Type B pancreatic cell (in vitro differentiated cells): ENCODE measurements around the gene C5orf24. TPM values are rescaled to one million over a fixed set of nuclear protein-coding genes. Genes with fewer than 3 reads are reported as not detected.
A peak's percentile ranks its signal among the peaks of the same experiment; 100 is the strongest.

Experiments
- DNase-seq: peaks from one replicate; pipeline ENCODE4 v3.0.0; 2021; ENCODE audit warnings: mixed read lengths; ENCODE audit not compliant: unreplicated experiment; ENCODE audit errors: extremely low spot score
- H3K27ac Mint-ChIP-seq: 2 replicates; pipeline ENCODE4 v1.8.0; 2021; ENCODE audit warnings: mild to moderate bottlenecking, mixed read lengths
- H3K27me3 Mint-ChIP-seq: 2 replicates; pipeline ENCODE4 v1.8.0; 2021; ENCODE audit warnings: mixed read lengths
- H3K36me3 Mint-ChIP-seq: 2 replicates; pipeline ENCODE4 v1.8.0; 2021; ENCODE audit warnings: mixed read lengths
- H3K4me1 Mint-ChIP-seq: one replicate; pipeline ENCODE4 v1.8.0; 2021; ENCODE audit warnings: mixed read lengths; ENCODE audit not compliant: unreplicated experiment
- H3K4me3 Mint-ChIP-seq: 2 replicates; pipeline ENCODE4 v1.8.0; 2021; ENCODE audit warnings: mild to moderate bottlenecking, mixed read lengths
- H3K9me3 Mint-ChIP-seq: 2 replicates; pipeline ENCODE4 v1.8.0; 2021; ENCODE audit warnings: mixed read lengths
- total RNA-seq: library from RNA; stranded (reverse); gene quantifications from 2 replicates; pipeline ENCODE4 v1.2.1, GENCODE V29; 2021; ENCODE audit warnings: low replicate concordance
- TF ChIP-seq, protein P1 (sequence below): fragments of 200-600 bp; sonication (generic); conservative IDR thresholded peaks from 2 replicates; pipeline ENCODE4 v1.5.0; 2021; ENCODE audit warnings: antibody characterized with exemption, mild to moderate bottlenecking

C5orf24 gene
- total RNA-seq, 1 donor from 2014 or later: 62.9 TPM

GRCh38 chr5:134857401-134857800 lies 11.6 kb downstream of the C5orf24 start:
- Mint-ChIP-seq H3K36me3 (peaks cover 25% of the 10 kb centered on the region), H3K4me1 (no peaks in the 10 kb centered on the region), H3K27ac (no peak overlapping the region), H3K9me3 (no peaks in the 10 kb centered on the region), H3K4me3 (no peak overlapping the region), H3K27me3 (no peaks in the 10 kb centered on the region)
- DNase-seq: no peak
- TF ChIP-seq, protein P1, sequence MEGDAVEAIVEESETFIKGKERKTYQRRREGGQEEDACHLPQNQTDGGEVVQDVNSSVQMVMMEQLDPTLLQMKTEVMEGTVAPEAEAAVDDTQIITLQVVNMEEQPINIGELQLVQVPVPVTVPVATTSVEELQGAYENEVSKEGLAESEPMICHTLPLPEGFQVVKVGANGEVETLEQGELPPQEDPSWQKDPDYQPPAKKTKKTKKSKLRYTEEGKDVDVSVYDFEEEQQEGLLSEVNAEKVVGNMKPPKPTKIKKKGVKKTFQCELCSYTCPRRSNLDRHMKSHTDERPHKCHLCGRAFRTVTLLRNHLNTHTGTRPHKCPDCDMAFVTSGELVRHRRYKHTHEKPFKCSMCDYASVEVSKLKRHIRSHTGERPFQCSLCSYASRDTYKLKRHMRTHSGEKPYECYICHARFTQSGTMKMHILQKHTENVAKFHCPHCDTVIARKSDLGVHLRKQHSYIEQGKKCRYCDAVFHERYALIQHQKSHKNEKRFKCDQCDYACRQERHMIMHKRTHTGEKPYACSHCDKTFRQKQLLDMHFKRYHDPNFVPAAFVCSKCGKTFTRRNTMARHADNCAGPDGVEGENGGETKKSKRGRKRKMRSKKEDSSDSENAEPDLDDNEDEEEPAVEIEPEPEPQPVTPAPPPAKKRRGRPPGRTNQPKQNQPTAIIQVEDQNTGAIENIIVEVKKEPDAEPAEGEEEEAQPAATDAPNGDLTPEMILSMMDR: no peak

DNA sequence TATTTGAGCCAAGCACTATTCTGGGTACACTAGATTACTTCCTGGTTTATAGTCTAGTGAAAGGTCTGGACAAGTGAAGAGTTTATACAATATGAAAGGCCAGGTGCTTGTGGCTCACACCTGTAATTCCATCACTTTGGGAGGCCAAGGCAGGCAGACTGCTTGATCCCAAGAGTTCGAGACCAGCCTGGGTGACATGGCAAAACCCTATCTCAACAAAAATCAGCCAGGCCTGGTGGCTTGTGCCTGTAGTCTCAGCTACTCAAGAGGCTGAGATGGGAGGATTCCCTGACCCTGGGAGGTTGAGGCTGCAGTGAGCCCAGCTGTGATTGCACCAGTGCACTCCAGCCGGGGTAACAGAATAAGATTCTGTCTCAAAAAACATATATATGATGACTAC lies 18.9 kb downstream of the C5orf24 start:
- peaks cover 7% of the 10 kb centered on the region for H3K36me3 Mint-ChIP-seq
- H3K4me3 Mint-ChIP-seq: no peak overlapping the region
- H3K27me3 Mint-ChIP-seq: no peaks in the 10 kb centered on the region
- H3K9me3 Mint-ChIP-seq: no peaks in the 10 kb centered on the region
- no peaks in the 10 kb centered on the region for H3K4me1 Mint-ChIP-seq
- no peak for DNase-seq
- H3K27ac Mint-ChIP-seq: no peak overlapping the region
- TF ChIP-seq, protein P1: no peak

DNA sequence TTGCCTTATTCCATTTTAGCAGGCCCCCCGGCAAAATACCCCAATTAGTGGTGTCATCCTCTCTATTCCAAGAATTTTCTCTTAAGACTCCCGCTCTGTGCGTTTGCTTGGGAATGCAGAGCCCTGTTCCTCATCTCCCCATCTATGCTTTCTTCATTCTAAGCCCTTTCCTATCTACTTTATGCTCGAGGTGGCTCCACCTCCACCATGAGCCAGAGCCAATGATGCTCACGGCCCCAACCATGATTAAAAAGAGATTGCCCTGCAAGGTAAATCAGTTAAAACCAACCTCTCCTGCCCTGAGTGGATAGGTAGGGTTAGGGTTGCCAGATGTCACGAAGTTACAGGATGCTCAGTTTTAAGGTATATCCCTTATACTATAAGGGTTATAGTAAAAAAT lies 27.7 kb downstream of the C5orf24 start:
- peaks cover 16% of the 10 kb centered on the region for H3K4me1 Mint-ChIP-seq
- peak overlapping the region; percentile 97 for H3K4me3 Mint-ChIP-seq
- TF ChIP-seq, protein P1: no peak
- H3K36me3 Mint-ChIP-seq: peaks cover 8% of the 10 kb centered on the region
- H3K9me3 Mint-ChIP-seq: no peaks in the 10 kb centered on the region
- no peak for DNase-seq
- no peaks in the 10 kb centered on the region for H3K27me3 Mint-ChIP-seq
- peak overlapping the region; percentile 89 for H3K27ac Mint-ChIP-seq

GRCh38 chr5:134873987-134874830 lies 28.4 kb downstream of the C5orf24 start, which contains the start of gene TXNDC15:
Gene TXNDC15, plus strand, starts transcription at chr5:134874371. Its CDS starts 57 bp downstream, at chr5:134874428.
- Mint-ChIP-seq H3K27me3 (no peaks in the 10 kb centered on the region), H3K36me3 (peaks cover 8% of the 10 kb centered on the region), H3K9me3 (no peaks in the 10 kb centered on the region), H3K4me3 (peak within 1 kb of the TSS; percentile 97), H3K4me1 (peaks cover 20% of the 10 kb centered on the region), H3K27ac (peak within 1 kb of the TSS; percentile 89)
- peak; percentile 90 for DNase-seq
- TF ChIP-seq, protein P1: no peak

DNA sequence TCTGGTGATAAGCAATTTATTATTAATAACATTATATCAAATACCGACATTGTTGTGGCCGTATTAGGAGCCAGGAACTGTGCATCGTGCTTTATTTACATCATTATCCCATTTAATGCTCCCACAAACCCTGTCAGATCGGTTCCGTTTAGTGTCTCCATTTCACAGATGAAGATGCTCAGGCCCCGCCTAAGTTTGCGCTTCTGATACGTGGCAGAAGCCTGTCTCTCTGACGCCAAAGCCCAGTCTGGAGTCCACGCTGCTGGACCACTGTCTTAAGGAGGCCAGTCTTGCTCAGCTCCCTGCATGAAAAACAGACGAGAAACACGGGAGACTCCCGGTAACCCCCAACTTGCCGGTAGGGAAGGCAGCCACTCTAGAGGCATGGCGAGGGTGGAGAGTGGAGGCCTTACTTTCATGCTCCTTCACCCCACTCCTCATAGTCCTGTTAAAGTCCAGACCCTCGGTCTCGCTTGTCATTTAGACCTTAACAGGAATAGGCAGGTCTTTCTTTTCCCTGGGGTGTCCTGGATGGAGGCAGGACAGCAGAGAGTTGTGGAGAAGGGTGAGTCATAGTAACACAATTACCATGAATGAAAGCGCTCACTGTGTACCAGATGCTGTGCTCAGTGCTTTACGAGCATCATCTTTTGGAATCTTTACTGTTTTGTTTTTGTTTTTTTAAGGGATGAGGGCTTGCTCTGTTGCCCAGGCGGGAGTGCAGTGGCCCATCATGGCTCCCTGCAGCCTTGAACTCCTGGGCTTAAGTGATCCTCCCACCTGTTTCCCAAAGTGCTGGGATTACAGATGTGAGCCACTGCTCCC lies 29.3 kb downstream of the C5orf24 start:
- Mint-ChIP-seq H3K9me3 (no peaks in the 10 kb centered on the region), H3K4me3 (peak overlapping the region; percentile 97), H3K27ac (peak overlapping the region; percentile 89), H3K27me3 (no peaks in the 10 kb centered on the region), H3K4me1 (peaks cover 24% of the 10 kb centered on the region), H3K36me3 (peaks cover 10% of the 10 kb centered on the region)
- TF ChIP-seq, protein P1: no peak
- no peak for DNase-seq
